Measurements from ENCODE around the gene ZMYM2. TPM values are rescaled to one million over a fixed set of nuclear protein-coding genes. Genes with fewer than 3 reads are reported as not detected.

Gene ZMYM2
- total RNA-seq, 1 donor from 2014 or later, result 134 TPM

DNA sequence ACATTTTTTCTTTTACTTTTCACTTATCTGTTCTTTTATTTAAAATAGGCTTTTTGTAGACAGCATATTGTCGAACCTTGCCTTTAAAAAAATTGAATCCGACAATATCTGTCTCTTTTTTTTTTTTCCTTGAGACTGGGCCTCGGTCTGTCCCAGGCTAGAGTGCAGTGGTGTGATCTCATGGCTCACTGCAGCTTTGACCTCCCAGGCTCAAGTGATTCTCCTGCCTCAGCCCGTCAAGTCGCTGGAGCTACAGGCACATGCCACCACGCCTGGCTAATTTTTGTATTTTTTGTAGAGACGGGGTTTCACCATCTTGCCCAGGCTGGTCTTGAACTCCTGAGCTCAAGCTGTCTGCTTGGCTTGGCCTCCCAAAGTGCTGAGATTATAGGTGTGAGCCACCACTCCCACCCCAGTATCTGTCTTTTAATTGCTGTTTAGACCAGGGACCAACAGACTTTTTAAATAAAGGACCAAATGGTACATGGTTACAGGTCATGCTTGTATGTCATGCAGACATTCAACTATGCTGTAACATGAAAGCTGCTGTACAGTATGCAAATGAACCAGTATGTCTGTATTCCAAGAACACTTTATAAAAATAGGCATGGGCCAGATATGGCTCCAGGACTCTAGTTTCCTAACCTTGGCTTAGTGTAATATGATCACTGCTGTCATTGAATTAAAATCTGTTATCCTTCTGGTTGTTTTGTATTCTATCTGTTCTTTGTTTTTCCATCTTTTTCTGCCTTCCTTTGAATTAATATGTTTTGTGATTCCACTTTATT is 122.0 kb downstream of the ZMYM2 start:
- no peak for DNase-seq (ENCODE audit: low read depth, low spot score)
- Mint-ChIP-seq H3K27ac (ENCODE audit: unreplicated experiment) (peak overlapping the region; percentile 12), H3K36me3 (ENCODE audit: low read depth) (peaks cover 16% of the 10 kb centered on the region), H3K4me3 (no peak overlapping the region), H3K27me3 (ENCODE audit: low read depth) (no peaks in the 10 kb centered on the region), H3K4me1 (no peaks in the 10 kb centered on the region), H3K9me3 (no peaks in the 10 kb centered on the region)
- TF ChIP-seq CTCF (conservative IDR thresholded peaks at IDR 0.05), result no peak

GRCh38 chr13:20090349-20090748 is 131.8 kb downstream of the ZMYM2 start:
- TF ChIP-seq CTCF (conservative IDR thresholded peaks at IDR 0.05), result no peak
- no peak for DNase-seq (ENCODE audit: low read depth, low spot score)
- Mint-ChIP-seq H3K4me3 (no peak overlapping the region), H3K27ac (ENCODE audit: unreplicated experiment) (no peak overlapping the region), H3K27me3 (ENCODE audit: low read depth) (no peaks in the 10 kb centered on the region), H3K4me1 (peaks cover 3% of the 10 kb centered on the region), H3K36me3 (ENCODE audit: low read depth) (peaks cover 6% of the 10 kb centered on the region), H3K9me3 (no peaks in the 10 kb centered on the region)

GRCh38 chr13:20093951-20094350 is 135.4 kb downstream of the ZMYM2 start:
- peaks cover 2% of the 10 kb centered on the region for H3K9me3 Mint-ChIP-seq
- peaks cover 4% of the 10 kb centered on the region for H3K36me3 Mint-ChIP-seq (ENCODE audit: low read depth)
- H3K27me3 Mint-ChIP-seq (ENCODE audit: low read depth), result no peaks in the 10 kb centered on the region
- no peak for TF ChIP-seq CTCF (conservative IDR thresholded peaks at IDR 0.05)
- DNase-seq (ENCODE audit: low read depth, low spot score), result no peak
- no peak overlapping the region for H3K27ac Mint-ChIP-seq (ENCODE audit: unreplicated experiment)
- peaks cover 13% of the 10 kb centered on the region for H3K4me1 Mint-ChIP-seq
- no peak overlapping the region for H3K4me3 Mint-ChIP-seq

DNA sequence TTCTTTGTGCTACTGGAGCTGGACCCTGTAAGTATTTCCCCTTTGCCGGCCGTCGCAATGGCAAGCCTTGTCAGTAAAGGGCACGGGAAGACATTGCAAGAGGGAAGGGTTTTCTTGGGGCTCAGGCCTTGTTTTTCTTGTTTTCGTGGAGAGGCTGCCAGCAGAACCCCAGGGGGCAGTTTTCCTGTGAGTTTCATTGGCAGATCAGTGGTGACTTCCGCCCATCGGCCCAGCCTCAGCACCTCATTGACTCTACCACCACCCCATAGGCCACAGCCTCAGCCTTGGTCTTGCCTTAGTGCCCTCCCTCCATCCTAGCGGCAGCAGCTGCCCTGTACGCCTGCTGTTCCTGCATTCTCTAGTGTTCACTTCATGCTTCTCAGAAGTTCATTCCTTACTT is 140.8 kb downstream of the ZMYM2 start:
- peaks cover 15% of the 10 kb centered on the region for H3K27me3 Mint-ChIP-seq (ENCODE audit: low read depth)
- no peak for DNase-seq (ENCODE audit: low read depth, low spot score)
- H3K4me1 Mint-ChIP-seq, result peaks cover 10% of the 10 kb centered on the region
- H3K9me3 Mint-ChIP-seq, result peaks cover 2% of the 10 kb centered on the region
- H3K27ac Mint-ChIP-seq (ENCODE audit: unreplicated experiment), result no peak overlapping the region
- no peak for TF ChIP-seq CTCF (conservative IDR thresholded peaks at IDR 0.05)
- H3K36me3 Mint-ChIP-seq (ENCODE audit: low read depth), result no peaks in the 10 kb centered on the region
- H3K4me3 Mint-ChIP-seq, result no peak overlapping the region

DNA sequence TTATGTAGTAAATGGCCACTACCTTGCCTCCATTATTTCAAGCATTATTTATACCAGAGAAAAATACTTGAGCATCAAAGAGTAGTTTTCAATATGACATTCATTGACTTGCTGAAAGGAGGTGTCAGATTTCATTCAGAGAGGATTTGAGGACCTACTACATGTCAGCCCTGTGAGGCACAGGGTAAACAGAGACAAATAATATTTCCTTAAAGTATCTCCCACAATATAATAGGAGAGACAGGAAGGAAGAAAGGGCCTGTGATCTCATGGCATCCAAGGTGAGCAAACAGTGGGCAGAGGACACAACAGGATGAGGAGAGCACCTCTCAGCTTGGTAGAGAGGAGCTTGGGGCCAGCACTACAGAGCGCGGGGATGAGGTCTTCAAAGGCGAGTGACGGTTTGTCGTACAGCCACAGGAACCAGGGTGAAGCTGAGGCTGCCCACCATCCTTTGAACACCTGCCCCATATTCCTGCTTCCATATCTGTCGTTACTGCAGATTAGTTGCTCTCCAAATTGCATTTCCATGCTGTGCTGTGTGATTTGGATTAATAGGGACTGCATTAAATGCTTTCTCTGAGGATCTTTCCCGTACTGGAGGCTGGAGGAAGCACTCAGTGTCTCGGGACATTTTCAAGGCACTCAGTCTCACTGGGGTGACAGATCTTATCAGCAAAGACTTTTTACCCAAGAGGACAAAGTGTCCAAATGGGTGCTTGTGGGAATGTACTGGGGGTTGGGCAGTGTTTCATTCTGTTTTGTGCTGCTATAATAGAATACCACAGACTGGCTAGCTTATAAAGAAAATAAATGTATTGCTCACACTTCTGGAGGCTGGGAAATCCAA is 143.2 kb downstream of the ZMYM2 start:
- H3K4me3 Mint-ChIP-seq, result no peak overlapping the region
- TF ChIP-seq CTCF (conservative IDR thresholded peaks at IDR 0.05), result no peak
- no peaks in the 10 kb centered on the region for H3K36me3 Mint-ChIP-seq (ENCODE audit: low read depth)
- no peak overlapping the region for H3K27ac Mint-ChIP-seq (ENCODE audit: unreplicated experiment)
- no peak for DNase-seq (ENCODE audit: low read depth, low spot score)
- H3K4me1 Mint-ChIP-seq, result peaks cover 6% of the 10 kb centered on the region
- H3K27me3 Mint-ChIP-seq (ENCODE audit: low read depth), result peaks cover 17% of the 10 kb centered on the region
- H3K9me3 Mint-ChIP-seq, result peaks cover 2% of the 10 kb centered on the region

Data from neural crest cell (in vitro differentiated cells).